GM12873 (cell line): ENCODE results near the gene NFYC.

Experiments
- TF ChIP-seq, protein P1 (sequence below): IDR thresholded peaks from 2 replicates; pipeline ENCODE4 v1.5.1; 2012; ENCODE audit warnings: low read depth, mild to moderate bottlenecking, moderate library complexity, low read length, control low read depth; ENCODE audit not compliant: insufficient read depth; ENCODE audit errors: missing control alignments

Gene NFYC

DNA sequence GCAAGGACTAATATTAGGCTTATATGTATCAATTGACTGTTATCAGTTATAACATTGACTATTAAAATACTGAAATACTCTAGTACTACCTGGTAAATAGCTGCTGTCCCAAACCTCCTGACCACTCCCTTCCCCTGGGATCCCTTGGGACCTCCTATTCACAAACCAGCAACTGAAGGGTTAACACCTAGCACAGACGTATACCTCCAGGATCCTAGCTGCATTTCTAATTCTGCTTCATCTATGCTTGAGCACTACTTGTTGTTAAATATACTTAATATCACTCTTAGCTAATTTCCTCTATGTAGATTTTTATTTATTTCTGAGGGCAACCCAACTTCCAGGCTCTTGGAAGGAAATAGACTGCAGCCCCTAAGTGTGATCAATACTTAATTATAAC lies 1.8 kb upstream of the NFYC start:
- TF ChIP-seq, protein P1, sequence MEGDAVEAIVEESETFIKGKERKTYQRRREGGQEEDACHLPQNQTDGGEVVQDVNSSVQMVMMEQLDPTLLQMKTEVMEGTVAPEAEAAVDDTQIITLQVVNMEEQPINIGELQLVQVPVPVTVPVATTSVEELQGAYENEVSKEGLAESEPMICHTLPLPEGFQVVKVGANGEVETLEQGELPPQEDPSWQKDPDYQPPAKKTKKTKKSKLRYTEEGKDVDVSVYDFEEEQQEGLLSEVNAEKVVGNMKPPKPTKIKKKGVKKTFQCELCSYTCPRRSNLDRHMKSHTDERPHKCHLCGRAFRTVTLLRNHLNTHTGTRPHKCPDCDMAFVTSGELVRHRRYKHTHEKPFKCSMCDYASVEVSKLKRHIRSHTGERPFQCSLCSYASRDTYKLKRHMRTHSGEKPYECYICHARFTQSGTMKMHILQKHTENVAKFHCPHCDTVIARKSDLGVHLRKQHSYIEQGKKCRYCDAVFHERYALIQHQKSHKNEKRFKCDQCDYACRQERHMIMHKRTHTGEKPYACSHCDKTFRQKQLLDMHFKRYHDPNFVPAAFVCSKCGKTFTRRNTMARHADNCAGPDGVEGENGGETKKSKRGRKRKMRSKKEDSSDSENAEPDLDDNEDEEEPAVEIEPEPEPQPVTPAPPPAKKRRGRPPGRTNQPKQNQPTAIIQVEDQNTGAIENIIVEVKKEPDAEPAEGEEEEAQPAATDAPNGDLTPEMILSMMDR = no peak

DNA sequence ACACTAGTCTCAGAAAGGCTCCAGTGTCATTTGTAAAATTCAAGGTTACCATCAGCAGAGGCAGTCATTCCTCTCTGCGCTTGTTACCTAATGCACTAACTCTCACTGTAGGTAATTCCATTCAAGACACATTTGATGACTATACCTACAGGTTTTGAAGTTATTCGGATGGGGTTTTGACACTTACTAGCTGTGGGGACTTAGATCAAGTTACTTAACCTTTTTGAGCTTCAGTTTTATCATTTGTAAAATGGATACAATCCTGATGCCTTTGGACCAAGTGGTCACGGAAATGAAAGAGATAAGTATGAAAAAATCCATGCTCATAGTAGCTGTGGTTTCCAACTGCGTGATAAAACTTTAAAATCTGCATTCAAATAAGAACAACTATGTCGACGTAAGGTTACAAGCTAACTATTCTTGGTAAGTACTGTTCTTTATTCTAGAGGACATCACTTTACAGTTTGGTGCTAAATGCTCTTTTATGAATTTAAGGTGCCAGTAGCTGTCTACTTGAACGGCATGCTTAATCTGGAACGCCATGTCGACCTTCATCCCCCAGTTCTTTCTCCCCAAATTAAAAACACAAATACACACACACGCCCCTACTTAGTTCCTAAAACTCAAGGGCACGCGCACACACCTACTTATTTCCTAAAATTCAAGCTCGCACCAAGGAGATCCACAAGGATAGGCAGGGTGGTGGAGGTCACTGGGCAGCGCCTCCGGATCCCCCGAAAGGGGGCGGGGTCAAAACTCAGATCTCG lies 550 bp upstream of the NFYC start:
- TF ChIP-seq, protein P1 = no peak

DNA sequence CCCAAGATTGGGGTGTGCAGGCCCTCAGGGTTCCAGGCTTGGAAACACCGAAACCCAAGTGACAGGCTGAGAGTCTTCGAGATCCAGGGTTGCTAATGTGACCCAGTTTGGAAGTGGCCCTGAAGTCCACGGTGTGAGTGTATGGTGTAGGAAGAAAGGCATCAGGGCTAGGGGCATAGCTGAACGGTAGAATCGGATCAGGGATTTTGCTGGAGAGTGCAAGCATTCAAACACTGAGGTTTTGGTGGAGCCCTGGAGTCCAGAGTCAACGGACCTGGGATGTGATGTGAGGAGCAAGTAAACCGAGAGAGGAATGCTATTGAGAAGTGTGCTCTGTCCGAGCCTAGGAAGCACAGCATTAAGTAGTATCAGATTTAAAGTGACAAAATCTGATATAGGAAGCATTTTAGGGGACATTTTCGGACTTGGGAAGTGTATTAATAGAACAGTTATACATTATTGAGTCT lies 958 bp downstream of the NFYC start:
- TF ChIP-seq, protein P1 = no peak

DNA sequence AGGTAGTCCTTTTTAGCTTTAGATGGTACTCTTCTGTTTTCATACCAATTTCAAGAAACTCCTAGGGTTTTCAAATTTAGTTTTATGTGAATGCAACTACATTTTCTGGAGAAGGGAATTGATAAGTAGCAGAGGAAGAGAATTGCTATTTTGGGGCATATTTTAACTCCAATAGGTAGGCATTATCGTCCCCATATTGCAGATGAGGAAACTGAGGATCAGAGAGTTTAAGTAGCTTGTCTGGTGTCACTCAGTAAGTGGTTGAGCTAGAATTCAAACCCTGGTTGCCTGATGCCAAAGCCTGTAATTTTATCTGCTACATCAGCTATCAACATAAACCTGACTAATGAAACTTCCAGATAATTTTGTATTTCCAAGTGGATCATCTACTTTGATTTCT lies 1.9 kb downstream of the NFYC start:
- TF ChIP-seq, protein P1 = no peak

DNA sequence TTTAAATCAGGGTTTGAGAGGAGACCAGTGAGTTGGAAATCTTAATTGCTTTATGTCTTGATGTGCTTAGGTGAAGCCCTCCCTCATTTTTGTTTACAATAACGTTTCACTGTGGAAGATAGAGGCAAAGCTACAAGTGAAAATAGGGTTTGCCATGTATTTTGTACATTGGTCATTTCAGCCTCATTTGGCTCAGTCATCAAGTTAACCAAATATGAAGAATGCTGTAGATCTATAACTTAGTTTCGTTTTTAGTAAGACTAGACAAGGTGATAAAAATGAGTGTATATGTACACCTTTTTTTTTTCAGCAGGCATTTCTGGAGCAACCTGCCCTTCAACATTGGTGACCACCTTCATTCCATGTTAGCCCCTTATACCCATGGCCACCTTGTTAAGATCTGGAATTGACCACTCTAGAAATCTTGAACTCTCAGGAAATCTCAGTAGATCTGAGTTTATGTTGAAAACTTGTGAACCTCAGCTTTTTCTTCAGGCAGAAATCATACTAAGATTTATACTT lies 2.9 kb downstream of the NFYC start:
- TF ChIP-seq, protein P1 = no peak

DNA sequence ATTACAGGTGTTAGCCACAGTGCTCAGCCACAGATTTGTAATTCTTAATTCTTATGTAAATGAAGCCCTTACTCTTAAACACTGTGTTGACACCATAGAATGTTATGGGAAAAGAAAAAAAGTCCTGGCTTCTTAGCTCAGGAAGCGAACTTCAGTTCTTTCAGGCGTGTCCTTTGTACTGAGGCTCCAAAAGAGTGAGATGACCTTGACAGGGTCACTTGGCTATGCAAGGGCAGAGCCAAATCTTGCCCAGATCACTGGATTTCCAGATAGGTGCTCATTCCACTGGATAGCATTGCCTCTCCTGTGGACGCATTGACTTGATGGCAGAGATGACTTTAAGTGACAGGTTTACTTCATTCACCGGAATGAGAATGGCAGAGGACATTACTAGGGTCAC lies 4.8 kb downstream of the NFYC start:
- TF ChIP-seq, protein P1 = no peak

DNA sequence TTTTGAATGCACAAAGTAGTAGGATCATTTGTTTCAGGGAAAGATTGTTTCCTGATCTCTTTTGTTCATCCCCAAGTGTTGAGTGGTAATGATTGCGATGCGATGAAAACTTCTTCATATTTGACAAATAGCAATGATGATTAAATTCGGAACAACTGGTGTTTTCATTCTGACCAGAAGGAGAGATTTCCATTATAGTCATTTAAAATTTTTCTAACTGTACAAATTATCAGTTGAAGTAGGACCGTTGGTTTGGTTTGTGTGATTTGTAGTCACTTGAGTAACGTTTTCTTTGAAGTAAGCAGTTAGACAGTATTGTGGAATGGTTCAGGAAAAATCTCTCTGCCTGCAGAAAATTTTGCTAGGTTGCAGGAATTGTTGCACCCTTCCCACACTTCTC lies 5.9 kb downstream of the NFYC start:
- TF ChIP-seq, protein P1 = no peak
